T-helper 1 cell (primary cell): ENCODE data around the gene PEPD.

Experiments used
- DNase-seq, 5 donors: peaks; one replicate each; pipeline ENCODE4 v3.0.0-alpha.2; 2012 to 2020

The PEPD gene

DNA sequence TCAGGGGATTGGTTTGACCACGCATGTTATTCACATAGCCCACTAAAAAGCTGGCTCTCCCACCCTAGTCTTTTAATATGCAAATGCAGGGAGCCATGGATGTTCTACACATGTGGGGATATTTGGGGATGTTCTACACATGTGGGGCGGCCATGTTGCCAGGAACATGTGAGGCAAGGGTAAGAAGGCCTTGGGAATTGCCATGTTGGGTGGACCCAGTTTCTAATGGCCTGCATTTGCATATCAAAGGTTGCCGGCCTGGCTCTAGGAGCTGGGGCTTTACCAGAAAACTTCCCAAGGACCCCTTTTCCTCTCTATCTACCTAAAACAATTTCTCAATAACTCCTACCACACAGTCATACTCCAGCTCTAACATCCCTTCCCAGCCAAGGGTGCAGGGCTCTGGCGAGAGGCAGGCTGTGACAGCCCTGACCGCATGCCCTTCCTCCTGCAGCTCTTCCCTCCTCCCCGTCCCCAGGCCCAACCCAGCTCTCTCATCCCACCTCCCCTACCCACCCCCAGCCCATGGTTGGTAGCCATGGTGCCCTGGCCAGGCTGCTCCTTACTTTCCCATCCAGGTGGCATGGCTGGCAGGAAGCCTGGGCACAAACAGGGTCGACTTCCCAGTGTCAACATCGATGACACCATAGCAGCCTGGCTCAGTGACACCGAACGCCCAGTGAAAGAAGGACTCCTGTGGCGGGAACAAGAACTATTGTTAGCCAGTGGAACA lies 11.0 kb downstream of the PEPD start:
- no peak for DNase-seq

DNA sequence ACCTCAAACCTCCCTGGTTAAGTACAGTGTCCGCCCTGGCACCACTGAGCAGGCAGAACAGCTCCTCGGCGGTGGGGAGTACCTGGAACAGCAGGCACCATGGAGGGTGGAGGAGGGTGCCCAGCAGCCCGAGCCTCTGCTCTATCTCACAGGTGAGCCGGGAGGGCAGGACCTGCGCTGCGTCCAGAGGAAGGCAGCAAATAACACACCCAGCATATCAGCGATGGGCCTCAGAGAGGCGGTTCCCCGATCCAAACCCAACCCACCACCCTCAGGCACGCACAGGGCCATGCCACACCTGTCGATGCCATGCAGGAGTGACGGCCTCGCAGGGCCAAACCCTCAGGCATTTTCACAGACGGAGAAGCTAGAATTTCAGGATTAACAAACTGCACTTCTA lies 11.8 kb downstream of the PEPD start:
- DNase-seq = no peak

DNA sequence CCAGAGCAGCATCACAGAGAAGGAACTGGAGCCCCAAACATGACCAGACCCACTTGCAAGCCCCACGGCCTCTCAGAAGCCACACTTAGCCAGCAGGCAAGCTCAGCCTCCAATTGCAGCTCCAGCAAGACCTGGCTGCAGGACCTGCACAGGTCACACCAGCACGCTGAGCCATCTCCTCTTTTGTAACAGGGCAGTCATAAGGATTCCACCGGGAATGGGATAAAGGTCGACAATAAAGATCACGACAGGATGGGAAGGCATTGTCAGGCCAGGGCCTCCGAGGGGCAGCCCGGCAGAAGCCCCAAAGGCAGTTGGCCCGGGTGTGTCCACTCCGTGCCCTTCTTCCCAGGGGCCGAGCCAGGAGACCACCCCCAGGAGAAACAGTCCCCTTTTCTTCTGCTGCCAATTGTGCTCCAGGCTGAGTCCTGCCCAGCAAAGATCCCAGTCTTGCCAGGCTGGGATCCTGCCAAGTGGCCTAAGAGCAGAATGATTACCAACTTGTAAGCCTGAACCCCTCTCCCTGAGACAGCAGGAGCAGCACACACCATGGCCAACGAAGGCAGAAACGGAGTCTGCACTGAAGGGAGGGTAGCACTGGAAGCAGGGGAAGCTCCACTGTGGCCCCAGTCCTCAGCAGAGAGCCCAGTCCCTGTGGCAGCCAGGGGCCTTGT lies 12.5 kb downstream of the PEPD start:
- no peak for DNase-seq

DNA sequence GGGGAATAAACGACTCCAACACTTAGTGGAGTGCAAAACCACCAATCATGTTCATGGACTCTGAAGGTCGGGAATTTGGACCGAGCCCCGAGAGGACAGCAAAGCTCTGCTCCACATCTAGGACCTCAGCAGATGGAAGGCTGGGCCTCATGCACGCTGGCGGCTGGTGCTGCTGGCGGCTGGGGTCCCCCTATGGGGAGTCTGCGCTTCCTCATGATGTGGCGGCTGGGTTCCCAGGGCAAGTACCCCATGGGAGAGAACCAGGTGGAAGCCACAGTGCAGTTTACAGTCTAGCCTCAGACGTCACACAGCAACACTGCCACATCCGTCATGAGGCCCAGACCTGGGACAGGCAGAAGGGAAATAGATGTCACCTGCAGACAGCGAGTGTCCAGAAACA lies 13.2 kb downstream of the PEPD start:
- DNase-seq = no peak

DNA sequence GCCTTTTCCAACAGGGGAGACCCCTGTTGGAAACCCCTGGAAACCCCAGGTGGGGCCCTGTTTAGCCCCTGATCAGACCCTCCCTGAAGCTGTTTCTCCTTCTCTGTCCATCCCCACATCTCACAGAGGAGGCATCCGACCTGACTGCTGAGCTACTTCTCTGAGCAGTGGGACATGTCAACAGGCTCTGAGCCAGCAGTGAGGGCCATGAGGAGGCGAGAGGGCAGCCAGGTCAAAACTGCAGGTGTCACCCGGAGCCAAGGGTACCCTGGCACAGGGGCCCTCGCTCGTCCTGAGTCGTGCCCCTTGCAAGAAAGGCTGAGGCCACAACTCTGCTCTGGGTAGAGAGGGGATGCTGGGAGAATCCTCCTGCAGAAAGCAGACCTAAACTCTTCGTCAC lies 13.6 kb downstream of the PEPD start:
- DNase-seq = no peak

DNA sequence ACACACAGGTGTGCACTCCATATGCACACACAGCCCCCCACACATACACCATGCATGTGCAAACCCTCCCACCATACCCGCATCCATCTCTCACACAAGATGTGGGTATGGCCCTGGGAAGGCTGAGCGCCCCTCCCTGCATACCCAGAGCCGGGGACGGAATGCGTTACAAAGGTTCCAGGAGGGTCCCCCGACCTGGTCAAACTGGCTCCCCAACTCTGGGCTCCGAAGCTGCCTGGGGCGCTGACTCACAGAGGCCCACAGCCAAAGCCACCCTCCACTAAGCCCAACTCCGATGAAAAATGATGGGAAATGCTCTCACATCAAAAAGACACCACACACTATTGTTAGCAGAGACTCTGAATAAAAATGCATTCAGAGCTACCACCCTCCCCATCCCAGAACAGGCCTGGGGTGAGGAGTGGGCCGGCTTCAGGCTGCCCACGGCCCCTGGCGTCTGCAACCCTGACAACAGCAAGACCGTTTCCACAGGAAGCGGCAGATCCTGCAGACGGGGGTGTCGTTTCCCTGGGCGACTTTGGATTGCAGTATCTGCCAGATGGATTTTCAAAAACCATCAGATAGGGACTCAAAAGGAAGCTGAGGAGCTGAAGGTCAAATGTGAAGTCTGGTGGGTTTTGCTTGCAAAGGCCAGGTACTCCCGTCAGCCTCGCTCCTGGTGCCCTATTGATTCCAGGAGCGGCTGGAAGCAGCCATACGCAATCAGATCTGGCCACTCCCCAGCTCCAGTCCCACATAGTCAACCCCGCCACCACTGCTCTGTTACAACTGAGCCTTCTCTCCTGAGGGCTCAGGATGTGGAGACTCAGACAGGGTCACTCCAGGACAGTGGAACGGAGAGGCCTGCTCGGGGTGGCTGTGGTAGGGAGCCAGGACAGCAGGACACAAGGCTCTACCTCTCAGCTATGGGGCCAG lies 14.3 kb downstream of the PEPD start:
- DNase-seq = no peak

DNA sequence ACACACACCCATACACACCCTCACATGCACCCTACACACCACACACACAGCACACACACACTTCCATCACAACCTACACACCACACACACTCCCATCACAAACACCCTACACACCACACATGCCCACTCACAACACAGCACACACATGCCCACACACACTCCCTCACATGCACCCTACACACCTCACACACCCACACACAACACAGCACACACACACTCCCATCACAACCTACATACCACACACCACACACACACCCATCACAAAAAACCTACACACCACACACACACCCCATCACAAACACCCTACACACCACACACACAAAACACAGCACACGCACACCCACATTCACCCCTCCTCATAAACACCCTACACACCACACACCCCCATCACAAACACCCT lies 15.1 kb downstream of the PEPD start:
- DNase-seq = no peak

DNA sequence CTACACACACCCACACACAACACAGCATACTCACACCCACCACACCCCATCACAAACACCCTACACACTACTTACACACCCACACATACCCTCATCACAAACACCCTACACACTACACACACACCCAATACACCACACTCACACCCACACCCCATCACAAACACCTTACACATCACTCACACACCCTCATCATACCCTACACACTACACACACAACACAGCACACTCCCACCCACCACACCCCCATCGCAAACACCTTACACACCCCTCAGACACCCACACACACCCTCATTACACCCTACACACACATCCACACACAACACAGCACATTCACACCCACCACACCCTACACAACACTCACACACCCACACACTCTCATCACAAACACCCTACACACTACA lies 15.8 kb downstream of the PEPD start:
- DNase-seq = no peak

DNA sequence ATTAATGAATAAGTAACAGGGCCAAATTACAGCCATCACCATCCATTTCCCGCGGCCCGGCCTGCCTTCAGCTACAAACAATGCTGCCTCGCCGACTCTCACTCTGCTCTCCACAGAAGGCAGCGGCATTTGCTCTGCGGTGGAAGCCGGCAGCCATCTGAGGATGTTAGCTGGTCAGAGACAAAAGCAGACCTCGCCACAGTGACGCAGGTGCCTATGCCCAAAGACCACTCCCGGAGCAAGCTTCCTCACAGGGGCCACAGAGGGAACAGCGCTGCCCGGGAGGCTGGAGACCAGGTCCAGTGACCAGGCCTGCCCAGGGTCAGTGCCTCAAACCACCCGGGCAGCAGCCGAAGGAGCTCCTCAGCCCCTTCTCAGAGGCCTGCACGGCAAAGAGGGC lies 16.4 kb downstream of the PEPD start:
- no peak for DNase-seq

DNA sequence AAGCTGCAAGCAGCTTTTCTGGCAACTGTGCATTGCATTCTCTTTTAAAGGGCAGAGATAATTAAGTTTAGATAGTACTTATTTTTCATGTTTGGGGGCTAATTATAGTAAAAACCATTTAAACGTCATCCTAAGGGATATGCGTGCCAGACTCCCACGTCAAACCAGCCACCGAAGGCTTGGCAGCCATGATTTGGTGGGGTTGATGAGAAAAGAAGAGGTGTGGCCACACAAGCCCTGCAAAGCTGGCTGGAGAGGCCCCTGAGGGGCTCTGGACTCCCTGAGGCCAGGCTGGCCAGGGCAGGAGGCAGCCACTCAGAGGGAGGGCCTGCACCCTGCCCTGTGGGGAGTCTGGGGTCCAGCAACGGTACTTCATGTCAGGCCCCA lies 17.5 kb downstream of the PEPD start:
- DNase-seq = no peak

DNA sequence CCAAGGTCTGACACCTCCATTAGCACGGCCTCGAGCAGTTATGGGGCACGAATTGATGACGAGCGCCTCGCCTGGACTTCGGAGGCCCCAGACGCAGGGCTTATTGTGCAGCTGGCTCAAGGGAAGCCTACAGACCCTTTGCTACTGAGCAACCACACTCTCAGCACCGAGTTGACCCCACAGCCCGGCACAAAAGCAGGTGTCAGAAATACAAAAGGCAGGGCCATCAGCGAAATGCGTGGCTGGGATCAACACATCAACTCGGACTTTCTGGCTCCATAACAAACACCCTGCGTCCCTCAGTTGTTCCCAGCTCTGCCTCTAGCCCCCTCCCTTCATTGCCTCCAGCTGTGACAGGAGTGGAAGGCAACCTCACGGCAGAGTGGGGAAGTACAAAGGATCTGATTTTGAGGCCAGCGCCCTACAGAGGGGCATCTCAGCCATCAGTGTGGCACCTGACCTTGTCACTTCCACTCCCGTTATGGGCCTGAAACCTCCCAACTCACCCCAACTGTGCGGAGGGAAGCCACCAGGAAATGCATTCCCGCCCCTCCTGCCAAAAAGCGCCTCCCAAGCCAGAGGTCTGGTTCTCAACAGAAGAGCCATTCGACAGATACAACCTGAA lies 18.0 kb downstream of the PEPD start:
- DNase-seq = no peak

DNA sequence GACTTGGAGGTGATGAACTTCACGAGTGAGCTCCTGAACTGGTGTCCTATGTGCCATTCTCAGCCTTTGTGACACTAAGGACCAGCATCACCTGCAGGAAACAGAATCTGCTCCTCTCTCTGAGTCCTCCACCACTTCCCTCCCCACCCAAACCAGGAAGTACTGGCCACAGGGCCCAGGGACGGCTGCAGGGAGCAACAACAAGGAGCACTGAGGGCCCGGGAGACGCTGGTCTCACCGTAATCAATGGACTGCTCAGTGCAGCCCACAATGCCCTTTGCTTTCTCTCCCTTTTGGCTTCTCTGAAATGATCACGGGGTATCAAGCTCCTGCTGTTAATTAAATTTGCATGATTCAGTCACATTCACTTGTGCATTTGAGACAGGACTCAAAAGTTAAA lies 18.6 kb downstream of the PEPD start:
- no peak for DNase-seq

DNA sequence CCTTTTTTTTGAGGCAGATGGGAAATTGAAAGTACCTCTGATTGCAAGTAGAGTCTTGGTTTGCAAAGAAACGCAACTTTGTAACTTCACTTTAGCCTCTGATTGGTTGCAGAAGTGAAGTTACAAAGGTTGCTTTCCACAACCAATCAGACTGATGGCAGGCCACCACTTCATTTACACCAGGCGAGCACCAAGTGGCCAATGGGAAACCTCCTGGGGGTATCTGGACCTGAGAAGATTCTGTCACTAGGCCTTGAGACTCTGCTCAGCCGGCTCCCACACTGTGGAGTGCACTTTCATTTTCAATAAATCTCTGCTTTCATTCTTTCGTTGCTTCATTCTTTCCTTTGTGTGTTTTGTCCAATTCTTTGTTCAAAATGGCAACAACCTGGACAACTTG lies 19.1 kb downstream of the PEPD start:
- DNase-seq = no peak

DNA sequence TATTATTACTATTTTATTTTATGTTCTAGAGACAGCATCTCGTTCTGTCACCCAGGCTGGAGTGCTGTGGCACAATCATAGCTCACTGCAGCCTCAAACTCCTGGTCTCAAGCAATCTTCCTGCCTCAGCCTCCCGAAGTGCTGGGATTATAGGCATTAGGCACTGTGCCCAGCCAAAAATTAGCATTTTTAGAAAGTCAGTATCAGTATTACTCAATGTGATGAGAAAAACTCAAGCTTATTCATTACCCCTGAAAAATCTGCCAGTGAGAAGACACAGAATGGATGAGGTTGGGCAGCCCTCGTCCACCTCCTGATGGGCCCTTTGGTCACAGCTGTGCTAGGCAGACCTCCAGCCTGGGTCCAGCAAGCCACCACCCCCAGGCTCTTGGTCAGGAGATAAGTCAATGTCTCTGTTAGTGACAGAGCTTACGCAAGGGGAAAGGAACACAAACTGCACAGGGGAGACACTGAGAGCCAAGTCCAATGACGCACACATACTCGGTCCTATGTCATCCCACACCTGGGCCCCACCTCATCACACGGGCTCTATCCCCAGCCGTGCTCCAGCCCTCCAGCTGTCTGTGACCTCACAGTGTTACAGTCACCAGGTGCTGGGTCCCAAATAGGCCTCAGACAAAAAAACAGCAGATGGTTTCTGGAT lies 19.8 kb downstream of the PEPD start:
- no peak for DNase-seq

DNA sequence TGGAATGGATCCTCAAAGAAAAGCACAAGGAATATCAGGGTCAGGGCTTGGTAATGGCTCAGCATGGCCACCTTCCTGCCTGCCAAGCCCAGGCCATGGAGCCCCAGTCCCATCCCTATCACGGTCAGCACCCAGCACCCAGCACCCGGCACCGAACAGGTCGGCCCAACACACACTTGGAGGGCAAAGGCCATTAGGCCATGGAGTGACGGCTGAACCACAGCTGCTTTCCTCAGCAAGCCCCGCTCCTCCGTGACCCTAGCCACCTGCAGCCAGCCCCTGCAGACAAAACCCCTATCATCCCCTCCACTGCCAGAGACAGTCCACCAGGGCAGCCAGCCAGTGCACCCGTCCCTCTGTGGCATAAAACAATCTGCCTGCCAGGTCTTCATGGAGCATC lies 20.6 kb downstream of the PEPD start:
- DNase-seq = no peak

DNA sequence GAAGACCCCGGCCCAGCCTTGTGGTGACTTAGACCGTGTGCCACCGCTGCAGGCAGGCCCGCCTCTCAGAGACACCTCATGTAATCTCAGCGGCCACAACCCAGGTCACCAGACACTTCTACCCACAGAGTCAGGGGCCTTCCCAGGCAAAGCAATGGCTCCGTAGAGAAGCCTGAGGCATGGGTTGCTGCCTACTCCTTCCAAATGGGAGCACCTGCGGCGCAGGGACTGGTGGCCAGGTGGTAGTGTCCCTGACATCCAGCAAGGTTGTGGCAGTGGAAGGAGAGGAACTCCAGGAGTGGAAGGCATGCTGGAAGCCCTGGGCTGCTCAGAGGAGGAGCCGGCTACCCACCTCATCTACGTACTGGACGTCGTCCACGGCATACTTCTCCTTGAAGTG lies 21.0 kb downstream of the PEPD start:
- DNase-seq = no peak

DNA sequence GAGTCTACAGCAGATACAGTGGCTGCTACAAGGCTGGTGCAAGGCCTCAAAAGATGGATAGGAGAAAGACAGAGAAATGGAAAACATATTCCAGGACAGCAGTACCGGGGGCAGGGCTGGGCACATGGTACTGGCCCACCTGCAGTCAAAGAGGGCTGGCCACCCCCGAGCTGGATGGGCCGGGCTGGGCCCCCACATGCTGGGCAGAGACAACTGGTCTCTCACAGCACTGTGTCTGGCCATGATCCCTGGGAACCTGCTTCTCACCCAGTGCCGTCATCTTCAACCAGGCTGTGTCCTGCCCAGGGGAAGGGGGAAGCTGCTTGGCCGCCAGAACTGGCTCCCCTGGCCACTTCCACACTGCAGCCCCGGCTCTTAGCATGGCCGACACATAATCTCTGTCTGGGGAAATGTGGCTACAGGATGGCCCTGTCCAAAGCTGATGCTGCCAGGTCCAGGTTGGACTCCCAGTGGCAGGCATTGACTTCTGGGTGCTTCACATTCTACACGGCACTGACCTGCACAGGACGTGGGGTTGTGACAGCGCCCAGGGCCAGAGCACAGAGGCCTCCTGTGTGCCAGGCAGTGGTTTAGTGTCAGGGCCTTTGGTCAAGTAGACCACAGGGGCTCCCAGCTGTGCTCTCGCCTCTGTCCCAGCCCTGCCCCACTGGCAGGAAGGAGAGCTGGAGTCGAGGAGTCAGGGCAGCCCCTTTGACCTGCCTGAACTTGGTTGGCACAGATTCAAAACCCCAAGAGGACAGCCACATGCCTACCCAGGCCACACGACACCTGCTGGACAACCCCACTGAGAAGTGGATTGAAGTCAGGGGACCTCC lies 21.7 kb downstream of the PEPD start:
- DNase-seq = no peak

DNA sequence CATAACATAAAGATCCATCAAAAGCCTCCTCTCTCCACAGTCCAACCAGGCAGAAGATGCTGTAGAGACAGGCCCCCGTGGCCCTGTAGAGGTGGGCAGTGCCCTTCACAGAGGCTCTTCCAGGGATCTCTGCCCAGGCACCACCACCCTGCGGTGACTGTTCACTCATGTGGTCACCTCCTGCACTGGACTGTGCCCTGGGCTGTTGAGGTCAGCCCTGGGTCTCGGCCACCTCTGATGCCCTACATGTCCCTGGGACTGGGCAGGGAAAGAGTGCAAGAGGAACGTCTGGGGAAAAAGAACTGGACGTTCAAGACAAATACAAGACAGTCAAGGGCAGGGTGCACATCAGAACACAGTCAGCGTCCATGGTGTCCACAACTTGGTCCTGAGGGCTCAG lies 22.3 kb downstream of the PEPD start:
- DNase-seq = no peak

DNA sequence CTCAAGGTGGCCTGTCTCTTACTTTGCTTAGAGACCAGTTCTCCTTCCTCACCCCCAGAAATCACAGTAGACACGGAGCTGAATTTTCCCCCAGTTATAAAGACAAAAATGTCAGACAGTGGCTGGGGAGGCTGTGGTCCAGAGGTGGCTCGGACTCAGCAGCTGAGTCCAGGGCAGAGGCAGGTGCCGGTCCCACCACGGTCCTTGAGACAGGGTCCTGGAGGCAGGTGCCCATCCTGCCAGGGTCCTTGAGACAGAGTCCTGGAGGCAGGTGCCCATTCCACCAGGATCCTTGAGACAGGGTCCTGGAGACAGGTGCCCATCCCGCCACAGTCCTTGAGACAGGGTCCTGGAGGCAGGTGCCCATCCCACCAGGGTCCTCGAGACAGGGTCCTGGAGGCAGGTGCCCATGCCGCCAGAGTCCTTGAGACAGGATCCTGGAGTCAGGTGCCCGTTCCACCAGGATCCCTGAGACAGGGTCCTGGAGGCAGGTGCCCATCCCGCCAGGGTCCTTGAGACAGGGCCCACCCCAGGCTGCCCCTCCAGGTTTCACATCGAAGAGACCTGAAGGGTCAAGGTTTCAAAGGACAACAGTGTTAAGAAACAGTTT lies 23.1 kb downstream of the PEPD start:
- DNase-seq = no peak

DNA sequence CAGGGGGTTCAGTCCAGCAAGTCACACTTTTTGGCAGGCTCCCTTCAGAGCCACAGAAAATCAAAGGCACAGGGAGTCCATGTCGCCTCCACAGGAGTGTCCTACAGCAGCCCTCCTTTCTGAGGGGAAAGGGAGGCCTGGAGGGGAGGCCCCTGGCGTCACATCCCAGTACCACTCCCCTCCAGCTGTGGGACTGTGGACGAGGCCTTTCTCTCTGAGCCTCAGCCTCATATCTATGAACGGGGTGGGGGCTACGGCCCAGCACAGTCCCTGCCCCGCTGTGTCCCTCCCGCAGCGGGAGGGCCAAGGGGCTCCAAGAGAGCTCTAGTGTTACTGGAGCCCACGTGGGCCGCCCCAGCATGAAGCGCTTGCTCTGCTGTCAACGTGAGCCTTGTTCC lies 23.8 kb downstream of the PEPD start:
- DNase-seq = no peak

DNA sequence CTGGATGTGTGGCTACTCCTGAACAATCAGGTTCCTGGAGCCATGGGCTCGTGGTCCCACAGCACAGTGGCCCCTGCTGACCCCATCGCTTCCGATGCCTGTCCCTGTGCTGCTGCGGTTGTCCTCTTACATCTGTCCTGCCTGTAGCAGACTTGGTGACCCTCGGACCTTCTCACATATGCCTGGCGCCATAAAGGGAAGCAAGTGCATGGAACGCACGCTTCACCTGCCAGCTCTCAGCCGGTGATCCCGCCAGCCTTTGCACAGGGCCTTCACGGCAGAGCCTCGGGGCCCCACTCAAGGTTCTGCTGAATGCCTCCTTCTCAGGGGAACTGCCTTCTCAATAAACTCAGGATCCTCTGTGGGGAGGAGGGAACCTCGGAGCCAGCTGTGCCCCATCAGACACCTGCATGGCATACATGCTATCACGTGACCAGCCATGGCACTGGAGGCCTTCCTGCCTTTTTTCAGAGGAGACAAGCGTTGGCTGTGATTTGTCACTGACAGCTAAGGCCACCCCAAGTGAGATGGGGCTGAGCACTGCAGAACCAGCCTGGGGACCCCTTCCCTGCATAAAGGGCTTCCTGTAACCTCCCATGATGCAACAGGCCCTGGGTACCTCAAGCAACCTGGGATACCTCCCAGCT lies 24.3 kb downstream of the PEPD start:
- DNase-seq = no peak
